ENCODE results near the gene RECK. TPM values are rescaled to one million over a fixed set of nuclear protein-coding genes. Genes with fewer than 3 reads are reported as not detected.

RECK gene
- total RNA-seq, 1 experiment from 2014 or later = 2.1 TPM

DNA sequence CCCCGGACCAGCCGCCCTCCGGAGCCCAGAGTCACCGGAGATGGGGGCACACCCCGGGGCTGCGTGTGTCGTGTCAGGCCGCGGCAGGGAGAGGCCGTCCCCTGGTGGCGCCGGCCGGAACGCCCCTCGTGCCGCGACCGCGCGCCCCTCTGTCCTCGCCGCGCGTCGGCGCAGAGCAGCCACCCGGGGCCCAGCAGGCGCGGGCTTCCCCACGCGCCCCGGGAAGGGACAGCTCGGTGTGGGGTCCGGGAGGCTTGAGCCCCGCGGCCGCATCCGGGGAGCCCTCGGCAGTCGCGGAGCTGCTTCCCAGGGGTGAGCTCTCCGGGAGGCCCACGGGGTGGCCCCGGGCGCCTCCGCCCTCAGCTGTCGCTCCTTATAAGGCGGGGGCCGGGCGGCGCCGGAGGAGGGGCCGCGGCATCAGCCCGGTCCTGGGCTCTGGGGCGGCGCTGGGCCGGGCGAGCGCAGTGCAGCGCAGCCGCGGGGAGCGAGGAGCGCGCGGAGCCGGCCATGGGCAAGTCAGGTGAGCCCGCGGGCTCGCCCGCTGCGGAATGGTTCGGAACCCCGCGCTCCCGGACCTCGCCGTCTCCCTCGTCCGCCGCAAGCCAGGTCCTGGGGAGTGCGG is 99.7 kb downstream of the RECK start, which contains the start of gene GLIPR2:
TSS of gene GLIPR2 (plus strand) at position 462 of the 622 bp plus-strand sequence. CDS start at position 508, 46 bp downstream.
- intact Hi-C loops (cut with micrococcal nuclease; ENCODE audit: unreplicated experiment) = no loop called here
- POLR2A ChIA-PET (ENCODE audit: unreplicated experiment) = interaction anchor here (0.5 to 0.7 kb wide), 2 partner anchors 35 to 126 kb away, joined by 3 read pairs; no protein-coding TSS in a partner anchor

GRCh38 chr9:36136894-36137391 is 100.2 kb downstream of the RECK start:
- DNase-seq = no peak
- H3K79me2 ChIP-seq (ENCODE audit: low read depth) = no peaks in the 10 kb centered on the region
- peak overlapping the region; percentile 74 for H2AFZ ChIP-seq
- no peaks in the 10 kb centered on the region for H3K27me3 ChIP-seq (ENCODE audit: insufficient read depth, low read depth)
- ChIA-PET CTCF (no interaction called here), POLR2A (ENCODE audit: unreplicated experiment) (interaction anchor here (0.7 kb wide), 2 partner anchors 60 to 126 kb away, joined by 3 to 4 read pairs; no protein-coding TSS in a partner anchor)
- H4K20me1 ChIP-seq (ENCODE audit: insufficient read depth) = no peaks in the 10 kb centered on the region
- no peaks in the 10 kb centered on the region for H3K9me2 ChIP-seq (ENCODE audit: insufficient read depth)
- H3K9me3 ChIP-seq (ENCODE audit: insufficient read depth, low read depth) = no peaks in the 10 kb centered on the region
- peak overlapping the region; percentile 85 for H3K4me2 ChIP-seq
- H3K27ac ChIP-seq = no peak overlapping the region
- H3K4me3 ChIP-seq = peak overlapping the region; percentile 63
- H3F3A ChIP-seq (ENCODE audit: insufficient read depth, low read depth) = no peaks in the 10 kb centered on the region
- TF ChIP-seq CTCF (conservative IDR thresholded peaks at IDR 0.05) (no peak), EZH2 (IDR thresholded peaks at IDR 0.05; ENCODE audit: low read depth) (no peak)
- intact Hi-C loops (cut with micrococcal nuclease; ENCODE audit: unreplicated experiment) = no loop called here
- H3K4me1 ChIP-seq (replicated peaks; ENCODE audit: insufficient read depth) = peaks cover 24% of the 10 kb centered on the region; the same call in 1 of the 2 replicates
- BruUV-seq (replicated peaks) = TSS peak; percentile 48
- no peaks in the 10 kb centered on the region for H3K36me3 ChIP-seq (ENCODE audit: low read depth)

More for the DNA sequence above, 99.7 kb downstream of the RECK start, which contains the start of gene GLIPR2:
- Histone ChIP-seq H3K9me3 (ENCODE audit: insufficient read depth, low read depth) (no peaks in the 10 kb centered on the region), H2AFZ (peak within 1 kb of the TSS; percentile 74), H3K36me3 (ENCODE audit: low read depth) (no peaks in the 10 kb centered on the region), H4K20me1 (ENCODE audit: insufficient read depth) (no peaks in the 10 kb centered on the region), H3K79me2 (ENCODE audit: low read depth) (no peaks in the 10 kb centered on the region), H3K4me2 (peak within 1 kb of the TSS; percentile 85), H3K27ac (no peak within 1 kb of the TSS), H3K4me3 (peak within 1 kb of the TSS; percentile 63), H3K27me3 (ENCODE audit: insufficient read depth, low read depth) (no peaks in the 10 kb centered on the region), H3K9me2 (ENCODE audit: insufficient read depth) (no peaks in the 10 kb centered on the region), H3K4me1 (replicated peaks; ENCODE audit: insufficient read depth) (peaks cover 29% of the 10 kb centered on the region; the same call in 1 of the 2 replicates), H3F3A (ENCODE audit: insufficient read depth, low read depth) (0 out of 2 replicates have a peak, but pooled peaks cover 4% of the 10 kb centered on the region)
- DNase-seq = peak in 1 of 2 experiments; percentile 68
- CTCF ChIA-PET = no interaction called here
- TF ChIP-seq CTCF (conservative IDR thresholded peaks at IDR 0.05) = no peak; the same call in 1 of the 2 replicates
- no peak for TF ChIP-seq EZH2 (IDR thresholded peaks at IDR 0.05; ENCODE audit: low read depth)
- no TSS peak for BruUV-seq (replicated peaks)

DNA sequence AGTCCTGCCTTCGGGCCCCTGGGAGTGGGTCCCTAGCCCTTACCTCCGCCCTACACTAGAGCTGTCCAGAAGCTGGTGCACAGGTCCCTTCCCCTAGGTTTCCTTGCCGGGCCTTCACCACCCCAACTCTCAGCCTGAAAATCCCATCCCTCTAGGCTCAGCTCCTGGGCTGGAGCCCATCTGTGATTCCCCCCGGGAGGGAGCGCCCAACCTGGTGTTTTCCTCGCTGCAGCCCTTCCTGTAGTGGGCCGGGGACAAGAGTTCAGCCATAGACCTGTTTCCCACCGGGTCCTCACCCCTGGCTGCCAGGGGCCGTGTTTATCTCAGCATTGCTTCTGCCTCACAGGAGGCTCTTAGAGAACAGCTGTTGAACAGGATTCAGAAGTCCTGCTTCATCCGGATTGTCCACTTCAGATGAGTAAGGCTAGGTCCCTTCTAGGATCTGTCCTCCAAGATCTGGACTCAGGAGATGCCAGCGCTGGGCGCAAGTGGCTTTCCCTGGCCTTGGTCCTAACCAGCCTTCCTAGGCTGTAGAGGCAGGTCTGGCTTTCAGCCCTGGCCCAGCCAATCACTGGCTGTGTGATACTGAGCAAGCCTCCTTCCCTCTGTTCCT is 100.8 kb downstream of the RECK start:
- no peaks in the 10 kb centered on the region for H3K36me3 ChIP-seq (ENCODE audit: low read depth)
- no peaks in the 10 kb centered on the region for H3F3A ChIP-seq (ENCODE audit: insufficient read depth, low read depth)
- POLR2A ChIA-PET (ENCODE audit: unreplicated experiment) = interaction anchor here (0.7 kb wide), 1 partner anchor 60 kb away, joined by 4 read pairs; no protein-coding TSS in a partner anchor
- H3K9me3 ChIP-seq (ENCODE audit: insufficient read depth, low read depth) = no peaks in the 10 kb centered on the region
- no peaks in the 10 kb centered on the region for H3K79me2 ChIP-seq (ENCODE audit: low read depth)
- peak overlapping the region; percentile 85 for H3K4me2 ChIP-seq
- BruUV-seq (replicated peaks) = no TSS peak
- H2AFZ ChIP-seq = peak overlapping the region; percentile 74
- H3K9me2 ChIP-seq (ENCODE audit: insufficient read depth) = no peaks in the 10 kb centered on the region
- no peak overlapping the region for H3K27ac ChIP-seq
- CTCF ChIA-PET = no interaction called here
- TF ChIP-seq CTCF (conservative IDR thresholded peaks at IDR 0.05) (no peak), EZH2 (IDR thresholded peaks at IDR 0.05; ENCODE audit: low read depth) (no peak)
- intact Hi-C loops (cut with micrococcal nuclease; ENCODE audit: unreplicated experiment) = no loop called here
- peaks cover 18% of the 10 kb centered on the region; the same call in 1 of the 2 replicates for H3K4me1 ChIP-seq (replicated peaks; ENCODE audit: insufficient read depth)
- peak overlapping the region; percentile 63 for H3K4me3 ChIP-seq
- H4K20me1 ChIP-seq (ENCODE audit: insufficient read depth) = no peaks in the 10 kb centered on the region
- no peak for DNase-seq
- no peaks in the 10 kb centered on the region for H3K27me3 ChIP-seq (ENCODE audit: insufficient read depth, low read depth)

Measured in PC-9 (cell line).